IPS-NIHi7 (cell line): ENCODE measurements around the gene FAM180A.
"Not testable (repeated sequence)": the region's sequence is repeated elsewhere in the genome, so short reads cannot be mapped to it uniquely, and the experiment has no call there.

ENCODE experiments used
- DNase-seq: peaks from one replicate; pipeline ENCODE4 v3.0.0; 2012; ENCODE audit warnings: mixed read lengths; ENCODE audit errors: extremely low spot score

The FAM180A gene

DNA sequence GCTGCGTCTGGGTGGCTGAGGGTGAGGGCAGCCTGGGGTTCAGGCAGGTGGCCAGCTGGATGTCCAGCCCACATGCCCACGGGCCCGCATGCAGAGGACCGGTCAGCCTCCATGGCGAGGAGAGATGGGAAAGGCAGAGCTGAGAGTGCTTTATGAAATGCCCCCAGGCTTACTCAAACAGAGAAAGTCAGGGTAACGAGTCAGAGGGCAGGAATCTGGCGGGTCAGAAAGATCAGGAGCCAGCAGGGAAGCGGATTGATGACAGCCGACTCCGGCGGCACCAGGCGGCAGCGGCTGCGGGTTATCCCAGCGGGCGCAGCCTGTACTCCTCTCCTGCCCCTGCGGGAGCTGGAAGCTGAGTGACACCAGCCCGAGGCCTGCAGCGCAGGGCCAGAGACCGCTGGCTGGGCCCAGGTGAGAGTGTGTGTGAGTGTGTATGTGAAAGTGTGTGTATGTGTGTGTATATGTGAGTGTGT lies 34.0 kb downstream of the FAM180A start:
- DNase-seq, result peak; percentile 79

DNA sequence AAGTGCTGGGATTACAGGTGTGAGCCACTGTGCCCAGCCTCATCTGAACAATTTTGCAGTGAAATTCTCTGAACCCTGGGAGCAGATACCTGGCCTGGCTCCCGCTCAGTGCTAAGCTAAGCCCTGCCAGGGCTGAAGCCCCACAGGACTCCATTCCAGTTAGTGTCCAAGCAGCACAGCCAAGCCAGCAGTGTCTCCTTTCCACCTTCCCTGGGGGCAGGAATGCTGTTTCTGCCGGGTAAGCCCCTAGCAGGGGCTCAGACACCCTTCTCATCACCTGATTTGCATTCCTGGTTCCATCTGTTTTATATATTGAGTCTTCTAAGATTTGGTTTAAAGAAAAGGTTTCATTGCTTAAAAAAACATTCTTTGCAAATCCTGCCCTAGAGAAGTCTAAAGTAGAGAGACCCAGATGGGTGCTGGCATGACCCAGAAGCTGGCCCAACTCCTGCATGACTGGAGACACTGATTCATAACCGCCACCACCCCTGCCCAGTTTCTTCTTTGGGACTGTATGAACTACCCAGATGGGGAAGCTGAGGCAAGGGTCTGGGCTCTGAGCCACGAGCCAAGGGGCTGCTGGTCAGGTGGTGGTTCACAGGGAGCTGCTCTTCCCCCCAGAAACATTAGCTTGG lies 34.7 kb downstream of the FAM180A start:
- DNase-seq, result no peak

DNA sequence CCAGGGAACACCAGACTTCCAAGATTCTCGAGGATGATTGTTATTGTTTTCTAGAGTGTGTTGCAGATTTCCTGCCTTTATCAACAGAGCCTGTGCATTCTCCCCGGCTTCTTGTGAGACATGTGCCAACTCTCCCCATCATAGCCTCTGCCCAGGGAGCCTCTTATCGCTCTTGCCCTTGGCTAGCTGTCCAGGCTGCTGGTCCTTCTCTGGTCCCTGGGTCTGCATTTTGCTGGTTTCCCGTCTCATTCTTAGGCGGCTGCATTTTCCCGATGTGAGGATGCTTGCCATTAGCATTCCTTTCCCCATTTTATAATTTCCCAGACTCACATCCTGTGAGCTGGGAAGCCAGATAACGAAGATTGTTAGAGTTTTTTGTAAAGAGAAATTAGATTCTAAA lies 35.8 kb downstream of the FAM180A start:
- DNase-seq, result no peak

DNA sequence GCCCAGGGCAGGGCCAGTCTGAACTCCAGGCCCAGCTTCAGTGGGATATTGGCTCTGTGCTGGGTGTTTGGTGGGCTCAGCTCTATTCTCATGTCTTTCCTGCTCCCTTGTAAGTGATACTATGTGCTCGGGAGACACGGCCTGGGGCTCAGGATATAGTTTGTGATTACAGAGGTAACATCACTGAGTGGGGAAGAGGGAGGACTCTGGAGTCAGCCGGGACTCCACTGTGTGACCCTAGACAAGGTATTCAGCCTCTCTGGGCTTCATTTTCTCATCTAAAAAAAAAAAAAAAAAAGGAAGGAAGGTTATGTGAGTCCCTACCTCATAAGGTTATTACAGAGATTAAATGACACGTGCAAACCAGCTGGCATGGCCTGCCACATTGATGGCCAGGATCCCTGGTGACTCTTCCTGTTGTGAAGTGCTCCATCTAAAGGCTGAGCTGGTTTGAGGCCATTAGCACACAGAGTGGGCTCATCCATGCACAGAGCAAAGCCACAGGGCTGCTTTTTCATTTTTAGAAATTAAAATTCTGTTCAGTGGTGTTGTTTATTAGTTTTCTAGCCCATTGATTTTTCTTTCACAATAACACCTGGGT lies 36.3 kb downstream of the FAM180A start:
- no peak for DNase-seq

DNA sequence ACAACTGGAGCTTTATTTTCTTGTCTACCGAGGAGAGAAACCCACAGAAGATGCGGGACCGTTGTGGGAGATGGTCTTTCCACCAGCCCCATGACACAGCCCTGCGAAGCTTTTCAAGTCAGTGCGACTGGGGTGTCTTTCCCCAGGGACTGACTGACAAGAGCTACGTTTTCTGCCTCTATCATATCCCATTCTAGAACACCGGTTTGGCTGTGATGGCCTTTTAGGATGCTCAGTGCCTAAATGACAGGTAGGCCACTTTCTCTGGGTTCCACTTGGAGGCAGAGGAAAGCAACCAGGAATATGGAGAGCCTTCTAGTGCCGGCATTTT lies 37.5 kb downstream of the FAM180A start:
- no peak for DNase-seq

DNA sequence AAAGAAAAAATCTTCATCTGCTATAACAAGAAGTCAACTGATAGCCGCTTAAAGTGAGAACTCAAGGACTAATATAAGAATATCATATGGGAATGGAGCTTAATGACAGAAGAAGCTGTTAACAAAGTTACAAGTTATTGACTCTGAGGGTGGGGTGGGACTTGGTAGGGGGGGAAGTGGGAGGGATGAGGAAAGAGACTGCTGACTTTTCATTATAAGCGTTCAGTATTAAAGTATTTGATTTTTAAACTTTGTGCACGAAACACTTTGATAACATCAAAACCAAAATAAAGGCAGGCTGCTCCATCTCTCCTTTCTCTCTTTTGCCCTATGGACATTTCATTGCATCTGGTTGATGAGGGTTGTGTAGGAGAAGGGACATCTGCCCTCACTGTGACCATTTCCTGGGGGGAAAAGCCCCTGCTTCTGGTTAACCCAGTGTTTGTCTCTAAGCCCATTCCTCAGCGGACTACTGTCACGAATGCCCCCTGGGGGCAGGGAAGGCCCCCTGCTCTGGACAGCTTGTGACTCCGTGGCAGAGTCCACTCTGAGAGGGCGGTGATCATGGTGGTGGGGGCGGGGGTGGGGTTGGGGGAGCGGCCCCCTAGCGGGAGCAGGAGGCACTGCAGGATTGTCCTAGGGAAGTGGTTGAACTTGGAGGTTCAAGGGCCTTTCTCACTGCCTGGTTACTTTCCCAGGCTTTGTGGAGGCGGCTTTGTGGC lies 38.0 kb downstream of the FAM180A start:
- peak; percentile 76 for DNase-seq

DNA sequence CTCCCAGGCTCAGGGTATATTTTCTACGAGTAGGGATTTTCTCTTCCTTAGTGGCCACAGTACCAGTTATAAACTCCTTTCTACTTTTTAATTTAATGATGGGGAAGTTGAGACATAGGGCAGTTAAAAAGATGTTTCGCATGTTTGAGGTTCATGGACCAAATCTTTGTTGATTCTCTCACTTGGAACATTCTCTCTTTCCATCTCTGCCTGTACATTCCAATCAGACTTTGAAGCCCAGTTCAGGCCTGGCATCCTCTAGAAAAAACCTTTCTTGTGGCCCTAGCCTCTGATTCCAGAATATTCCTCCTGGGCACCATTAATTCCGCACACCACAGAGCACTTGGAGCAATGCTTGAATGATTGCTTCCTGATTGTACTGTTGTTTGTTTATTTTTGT lies 39.1 kb downstream of the FAM180A start:
- DNase-seq, result no peak

DNA sequence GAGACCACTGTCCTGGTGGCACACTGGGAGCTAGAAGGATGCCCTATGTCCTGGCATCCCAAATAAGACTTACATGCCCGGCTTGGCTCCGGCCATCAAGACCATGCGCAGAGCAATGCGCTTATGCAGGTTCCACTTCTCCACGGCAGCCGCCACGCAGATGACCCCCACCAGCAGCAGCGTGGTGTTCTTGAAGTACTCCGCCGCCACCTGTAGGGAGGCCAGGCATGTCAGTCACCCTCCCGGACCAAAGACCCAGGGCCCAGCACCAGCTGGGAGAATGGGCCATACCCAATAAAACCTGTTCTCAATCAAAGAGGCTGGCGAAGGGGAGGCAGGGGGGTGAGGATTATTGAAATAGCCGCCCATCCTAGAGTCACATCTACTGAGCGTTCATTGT lies 40.6 kb downstream of the FAM180A start:
- DNase-seq, result peak; percentile 56

DNA sequence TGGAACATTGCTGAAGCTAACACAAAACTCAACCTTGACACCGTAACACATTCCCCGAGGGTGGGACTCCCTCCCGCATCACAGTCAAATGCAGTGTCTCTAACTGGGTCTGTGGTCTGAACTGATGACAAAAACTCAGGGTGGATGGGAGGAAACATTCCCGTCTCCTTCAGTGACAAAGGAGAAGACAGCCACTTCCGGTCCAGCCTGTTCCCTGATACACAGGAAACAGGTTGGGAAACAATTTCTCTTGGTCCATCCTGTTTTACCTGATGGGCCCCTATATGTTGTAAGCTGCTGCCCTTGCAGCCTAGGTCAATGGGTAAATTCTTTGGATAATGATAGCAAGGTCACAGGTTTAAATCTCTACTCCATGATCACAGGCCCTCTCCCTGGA lies 41.0 kb downstream of the FAM180A start:
- DNase-seq, result no peak

DNA sequence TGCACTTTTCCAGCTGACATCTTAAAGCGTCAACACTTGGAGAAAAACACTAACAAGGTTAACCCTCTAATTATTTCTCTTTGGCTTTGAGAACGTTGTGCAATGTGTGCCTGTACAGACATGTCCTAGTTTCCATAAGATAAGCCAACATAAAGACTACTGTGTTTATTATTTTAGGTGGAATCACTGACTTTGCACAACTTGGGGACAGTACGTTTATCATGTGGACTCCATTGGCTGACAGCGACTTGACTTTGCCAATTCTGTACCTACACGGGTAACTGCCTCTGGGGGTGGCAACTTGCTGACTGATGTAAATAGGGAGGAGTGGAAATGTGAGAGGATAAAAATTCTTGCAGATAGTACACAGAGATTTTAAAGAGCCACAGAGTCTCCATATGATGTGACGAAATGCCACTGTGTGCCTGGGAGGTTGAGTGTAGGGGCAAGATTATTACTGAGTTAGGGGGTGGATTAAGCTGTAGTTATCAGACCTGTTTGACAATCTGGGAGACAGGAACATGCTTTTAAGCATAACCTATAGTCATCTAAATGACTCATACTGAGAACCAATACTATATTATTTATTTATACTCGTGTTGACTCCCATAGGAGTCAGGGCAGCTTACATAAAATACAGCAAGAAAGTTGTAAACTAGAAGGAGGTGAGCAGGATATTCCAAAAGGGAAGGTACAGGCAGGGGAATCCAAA lies 41.6 kb downstream of the FAM180A start:
- DNase-seq, result no peak

DNA sequence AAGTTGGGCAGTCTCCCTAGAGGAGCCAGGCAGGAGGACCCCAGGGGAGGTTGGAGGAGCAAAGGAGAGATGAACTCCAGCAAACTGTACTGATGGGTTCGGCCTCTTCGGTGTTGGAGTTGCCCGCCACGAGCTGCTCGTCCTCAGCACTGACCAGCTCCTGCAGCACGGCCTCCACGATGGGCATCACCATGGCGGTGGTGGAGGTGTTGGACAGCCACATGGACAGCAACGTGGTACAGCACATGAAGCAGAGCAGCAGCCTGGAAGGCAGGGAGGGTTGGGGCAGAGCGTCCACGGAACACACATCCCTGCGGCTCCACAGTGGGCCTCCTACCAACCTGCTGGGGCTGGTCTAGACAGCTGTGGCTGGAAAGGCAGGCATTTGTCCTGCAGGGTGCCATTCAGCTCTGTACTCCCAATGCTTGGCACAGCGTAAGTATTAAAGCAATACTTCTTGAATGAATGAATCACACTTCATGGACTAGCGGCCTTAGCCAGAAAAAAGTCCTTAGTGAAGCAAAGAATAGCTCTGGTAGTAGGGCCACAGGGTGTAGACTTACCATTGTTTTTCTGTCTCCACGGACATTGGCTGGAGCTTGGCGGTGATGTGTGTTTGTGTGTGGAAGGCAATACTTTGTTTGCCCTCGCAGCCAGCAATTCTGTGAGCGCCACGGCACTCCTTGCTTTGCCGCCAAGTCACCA lies 42.4 kb downstream of the FAM180A start:
- no peak for DNase-seq

DNA sequence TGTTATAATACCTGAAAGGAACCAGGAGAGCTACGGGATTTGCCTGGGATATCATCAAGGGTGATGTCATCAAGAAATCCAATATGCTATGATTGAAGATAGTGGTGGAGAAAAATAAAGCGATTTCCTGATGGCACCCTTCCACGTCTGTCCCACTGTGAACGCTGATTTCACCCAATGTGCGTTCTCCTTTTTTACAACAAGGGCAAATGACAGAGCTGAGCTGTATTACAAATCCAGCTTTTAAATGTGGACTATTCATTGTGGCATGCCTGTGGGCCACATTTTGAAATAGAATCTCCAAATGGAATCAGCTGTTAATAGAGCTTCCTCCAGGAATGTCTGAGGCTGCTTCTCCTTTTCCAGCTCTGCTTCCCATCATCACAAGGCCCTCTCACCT lies 43.9 kb downstream of the FAM180A start:
- DNase-seq, result no peak

DNA sequence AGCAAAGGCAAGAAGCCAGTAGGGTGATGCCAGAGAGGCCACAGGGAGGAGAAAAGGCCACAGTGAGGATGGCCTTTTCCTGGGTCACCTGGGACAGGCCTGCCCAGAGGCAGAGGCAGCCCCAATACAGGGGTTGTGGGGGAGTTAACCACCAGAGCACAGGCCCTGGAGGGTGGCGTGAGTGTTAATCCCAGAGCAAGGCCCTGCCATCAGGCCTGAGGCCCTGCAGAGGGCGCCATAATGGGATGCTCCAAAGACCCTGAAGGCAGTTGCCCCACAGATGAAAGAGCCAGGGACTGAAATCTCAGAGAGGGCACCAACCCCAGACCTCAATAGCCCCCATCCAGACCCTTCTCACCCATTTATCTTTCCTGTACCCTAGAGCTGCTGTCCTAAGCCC lies 44.5 kb downstream of the FAM180A start:
- DNase-seq, result peak; percentile 82

DNA sequence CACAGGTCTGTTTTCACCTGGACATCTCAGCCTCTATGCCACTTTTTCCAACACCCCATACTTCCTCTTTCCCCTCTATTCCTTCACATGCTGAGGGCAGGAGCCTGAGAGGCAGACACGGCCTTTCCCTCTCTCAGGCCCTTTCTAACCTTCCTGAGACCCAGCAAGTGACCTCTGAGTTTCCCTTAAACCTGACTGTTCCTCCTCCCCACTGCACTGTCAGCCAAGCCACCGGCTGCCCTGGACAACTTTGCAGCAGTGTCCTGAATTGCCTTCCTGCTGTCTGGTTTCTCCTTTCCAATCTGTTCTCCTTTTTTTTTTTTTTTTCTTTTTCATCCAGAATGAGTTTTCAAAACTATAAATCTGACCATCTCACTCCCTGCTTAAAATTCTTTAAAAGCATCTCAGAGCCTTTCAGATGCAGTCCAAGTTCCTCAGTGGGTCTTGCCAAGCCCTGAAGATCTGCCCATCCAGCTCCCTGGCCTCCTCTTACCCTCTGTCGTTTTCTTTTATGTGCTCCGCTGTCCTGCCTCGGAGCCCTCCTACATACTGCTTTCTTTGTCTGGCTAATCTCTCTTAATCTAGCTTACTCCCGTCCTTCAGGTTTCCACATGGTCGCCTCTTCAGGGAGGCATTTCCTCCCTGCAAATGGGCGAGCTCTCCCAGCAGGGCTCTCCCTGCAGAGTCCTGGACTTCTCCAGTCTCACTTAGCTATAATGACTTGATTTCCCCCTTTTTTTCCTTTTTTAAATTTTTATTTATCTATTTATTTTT lies 51.1 kb downstream of the FAM180A start:
- DNase-seq, result no peak

DNA sequence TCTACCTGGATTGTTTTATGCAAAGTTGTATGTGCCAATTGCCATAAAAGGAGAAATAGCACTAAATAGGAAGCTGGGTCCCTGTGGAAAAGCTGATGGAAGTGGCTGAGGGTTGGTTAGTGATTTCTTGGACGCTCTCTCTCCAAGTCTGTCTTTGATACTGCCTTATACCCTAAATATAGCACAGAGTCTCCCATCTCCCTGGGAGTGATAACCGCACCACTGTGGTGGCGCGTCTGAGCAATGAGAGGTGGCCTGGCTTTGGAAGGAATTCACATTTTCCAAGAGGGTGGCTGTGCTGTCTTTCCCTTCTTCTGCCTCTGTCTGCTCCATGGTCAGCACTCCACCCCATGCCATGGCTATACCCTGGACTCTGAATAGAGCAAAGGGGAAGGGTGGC lies 55.1 kb downstream of the FAM180A start:
- no peak for DNase-seq

DNA sequence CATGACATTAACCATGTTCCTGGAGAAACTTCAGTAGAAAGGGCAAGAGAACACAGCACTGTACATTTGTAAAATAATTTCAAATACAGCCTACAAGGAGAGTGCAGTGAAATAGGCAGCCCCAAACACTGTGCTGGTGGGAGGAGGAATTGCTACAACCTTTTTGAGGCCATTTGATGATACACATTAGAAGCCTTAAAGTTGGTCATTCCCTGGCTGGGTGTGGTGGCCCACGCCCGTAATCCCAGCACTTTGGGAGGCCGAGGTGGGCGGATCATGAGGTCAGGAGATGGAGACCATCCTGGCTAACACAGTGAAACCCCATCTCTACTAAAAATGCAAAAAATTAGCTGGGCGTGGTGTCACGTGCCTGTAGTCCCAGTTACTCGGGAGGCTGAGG lies 56.0 kb downstream of the FAM180A start:
- not testable (repeated sequence) for DNase-seq

DNA sequence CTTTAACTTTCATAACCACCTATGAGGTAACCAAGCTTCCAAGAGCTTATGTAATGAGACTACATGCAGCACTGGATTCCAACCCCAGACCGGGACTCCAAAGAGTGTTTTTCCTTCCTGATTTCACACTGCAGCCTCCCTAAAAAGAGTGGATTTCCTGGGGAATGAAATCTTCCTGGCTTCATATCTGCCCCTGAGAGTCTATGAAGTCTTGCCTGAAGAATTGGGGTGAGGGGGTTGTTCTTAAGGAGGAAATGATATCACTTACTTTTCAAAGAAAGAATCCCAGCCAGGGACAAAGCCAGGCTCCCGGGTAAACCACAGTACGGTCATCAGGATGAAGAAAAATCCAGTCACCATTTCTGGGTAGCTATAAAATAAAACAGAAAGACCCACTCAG lies 56.6 kb downstream of the FAM180A start:
- DNase-seq, result no peak

DNA sequence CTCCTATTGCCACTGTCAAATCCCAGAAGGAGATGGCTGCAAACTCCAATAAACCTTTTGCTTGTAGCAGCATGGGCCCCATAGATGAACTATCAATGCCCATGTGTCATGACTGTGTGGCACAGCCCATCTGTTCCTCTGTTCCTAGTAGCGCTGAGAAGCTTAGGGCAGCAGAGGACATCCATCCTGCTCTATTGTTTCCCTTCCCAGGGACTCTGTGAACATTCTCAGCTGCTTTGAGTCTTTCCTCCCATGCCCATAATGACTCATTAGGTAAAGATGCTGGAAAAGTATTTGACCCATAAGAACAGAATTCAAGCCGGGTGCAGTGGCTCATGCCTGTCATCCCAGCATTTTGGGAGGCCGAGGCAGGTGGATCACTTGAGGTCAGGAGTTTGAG lies 58.0 kb downstream of the FAM180A start:
- DNase-seq, result no peak

DNA sequence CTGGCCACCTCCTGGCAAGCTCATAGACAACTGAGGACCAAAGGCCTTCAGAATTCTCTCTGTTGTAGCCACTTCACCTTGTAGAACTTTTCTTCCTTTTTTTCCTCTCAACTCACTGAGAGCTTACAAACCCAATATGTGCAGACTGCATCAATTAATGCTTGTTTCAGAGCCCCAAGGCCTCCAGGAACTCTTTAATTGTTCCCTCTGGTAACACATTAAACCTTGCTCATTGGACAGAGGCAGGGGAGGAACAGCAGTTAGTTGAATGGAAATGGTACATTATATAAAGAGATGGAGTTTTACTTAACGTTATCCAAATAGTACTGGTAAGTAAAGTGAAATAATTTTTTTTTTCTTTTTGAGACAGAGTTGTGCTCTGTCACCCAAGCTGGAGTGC lies 61.1 kb downstream of the FAM180A start:
- DNase-seq, result no peak

DNA sequence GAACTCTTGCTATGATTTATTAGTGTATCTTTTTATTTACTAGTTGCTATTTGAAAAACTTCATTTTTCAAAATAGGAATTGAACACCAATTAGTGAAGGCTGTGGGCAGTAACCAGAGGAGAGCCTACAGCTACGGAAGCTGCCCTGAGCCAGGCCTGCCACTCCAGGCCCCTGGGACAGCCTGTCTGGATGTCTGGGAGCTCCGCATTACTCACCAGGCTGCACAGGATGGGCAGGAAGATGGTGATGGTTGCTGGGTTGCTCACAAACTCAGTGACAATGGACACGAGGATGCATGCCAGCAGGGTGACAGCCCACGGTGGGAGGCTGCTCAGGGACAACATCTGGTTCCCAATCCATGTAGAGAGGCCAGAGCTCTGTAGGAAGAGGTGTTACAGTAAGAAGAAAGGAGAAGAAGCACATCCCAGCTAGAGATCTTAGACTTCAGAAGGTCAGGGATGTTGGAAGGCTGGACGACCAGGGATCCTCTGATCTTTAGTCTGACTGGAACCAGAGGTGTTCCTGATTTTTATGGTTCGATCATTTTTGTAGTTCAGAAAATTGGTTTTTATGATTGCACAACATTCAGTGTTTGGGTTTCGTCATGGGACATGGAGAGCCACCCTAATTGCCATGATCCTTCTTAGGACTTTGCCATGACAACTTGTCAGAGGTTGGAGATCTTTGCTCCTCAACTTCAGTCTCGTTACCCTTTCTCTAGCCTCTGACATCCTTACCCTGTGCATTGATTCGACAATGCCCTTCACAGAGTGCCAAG lies 63.1 kb downstream of the FAM180A start:
- no peak for DNase-seq

DNA sequence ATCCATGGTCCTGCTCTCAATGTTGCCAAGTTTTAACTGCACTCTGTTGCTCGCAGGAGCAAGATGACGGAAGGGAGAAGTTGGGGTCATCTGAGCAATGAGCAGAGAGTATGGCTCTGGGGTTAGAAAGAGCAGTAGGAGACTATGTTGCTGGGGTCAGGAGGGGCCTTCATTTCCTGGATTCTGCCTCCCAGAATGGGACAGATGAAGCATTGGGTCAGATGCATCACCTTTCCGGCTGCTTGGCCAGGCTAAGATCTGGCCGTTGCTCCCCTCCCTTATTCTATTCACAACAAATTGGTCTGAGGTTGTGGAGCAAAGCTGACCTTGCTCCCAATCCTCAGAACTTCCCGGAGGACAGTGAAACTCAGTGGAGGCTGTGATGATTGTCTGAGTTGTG lies 63.9 kb downstream of the FAM180A start:
- no peak for DNase-seq
